Hepatocyte (in vitro differentiated cells): ENCODE results near the gene THUMPD2. TPM values are rescaled to one million over a fixed set of nuclear protein-coding genes. Genes with fewer than 3 reads are reported as not detected.
"Not testable (repeated sequence)": the region's sequence is repeated elsewhere in the genome, so short reads cannot be mapped to it uniquely, and the experiment has no call there.

ENCODE experiments used
- DNase-seq: peaks from one replicate; pipeline ENCODE4 v3.0.0-alpha.2; 2016; ENCODE audit warnings: low spot score
- H2AFZ ChIP-seq: fragments of 200-600 bp; sonication (generic); 2 replicates; pipeline ENCODE4 v1.6.0; 2016; ENCODE audit warnings: antibody characterized with exemption, mild to moderate bottlenecking
- H3K27ac ChIP-seq: fragments of 200-600 bp; sonication (generic); 2 replicates; pipeline ENCODE4 v1.5.1; 2016; ENCODE audit warnings: mild to moderate bottlenecking
- H3K27me3 ChIP-seq: fragments of 200-600 bp; sonication (generic); 2 replicates; pipeline ENCODE4 v1.6.1; 2016
- H3K36me3 ChIP-seq: fragments of 200-600 bp; sonication (generic); replicated peaks from 2 replicates; pipeline ENCODE4 v1.5.1; 2016; ENCODE audit warnings: low read depth; ENCODE audit not compliant: insufficient read depth
- H3K4me1 ChIP-seq: fragments of 200-600 bp; sonication (generic); 2 replicates; pipeline ENCODE4 v1.5.1; 2016; ENCODE audit warnings: mild to moderate bottlenecking, moderate library complexity; ENCODE audit not compliant: insufficient read depth
- H3K4me2 ChIP-seq: fragments of 200-600 bp; sonication (generic); 2 replicates; pipeline ENCODE4 v1.6.0; 2016
- H3K4me3 ChIP-seq: fragments of 200-600 bp; sonication (generic); 2 replicates; pipeline ENCODE4 v1.5.1; 2016; ENCODE audit warnings: mild to moderate bottlenecking
- H3K79me2 ChIP-seq: fragments of 200-600 bp; sonication (generic); 2 replicates; pipeline ENCODE4 v1.6.0; 2017; ENCODE audit warnings: mild to moderate bottlenecking
- H3K9me2 ChIP-seq: fragments of 200-600 bp; sonication (generic); replicated peaks from 2 replicates; pipeline ENCODE4 v1.6.0; 2017; ENCODE audit warnings: mild to moderate bottlenecking; ENCODE audit not compliant: insufficient read depth
- H3K9me3 ChIP-seq: fragments of 200-600 bp; sonication (generic); 2 replicates; pipeline ENCODE4 v1.5.1; 2016; ENCODE audit warnings: low read depth, mild to moderate bottlenecking
- H4K20me1 ChIP-seq: fragments of 200-600 bp; sonication (generic); 2 replicates; pipeline ENCODE4 v1.6.0; 2016; ENCODE audit warnings: mild to moderate bottlenecking; ENCODE audit not compliant: insufficient read depth, poor library complexity, severe bottlenecking
- CTCF ChIP-seq: fragments of 200-600 bp; sonication (generic); IDR thresholded peaks from 2 replicates; pipeline ENCODE4 v1.5.1; 2016; ENCODE audit warnings: antibody characterized with exemption, mild to moderate bottlenecking; ENCODE audit not compliant: poor library complexity
- EZH2 ChIP-seq: fragments of 200-600 bp; sonication (generic); IDR thresholded peaks from 2 replicates; pipeline ENCODE4 v1.6.1; 2016; ENCODE audit warnings: antibody characterized with exemption, mild to moderate bottlenecking, borderline replicate concordance
- EZH2phosphoT487 ChIP-seq: fragments of 200-600 bp; sonication (generic); IDR thresholded peaks from one replicate; pipeline ENCODE4 v1.6.1; 2018; ENCODE audit warnings: antibody characterized with exemption, mild to moderate bottlenecking, low read depth, moderate library complexity; ENCODE audit not compliant: unreplicated experiment, severe bottlenecking
- WGBS: methylation state at CpG from one replicate; pipeline ENCODE4 v1.1.6; 2016; ENCODE audit warnings: low lambda C conversion rate; ENCODE audit errors: missing lambda C conversion rate; 5-methylcytosine and 5-hydroxymethylcytosine counted together
- polyA plus RNA-seq: library from polyadenylated mRNA; unstranded; fragments of >200 nt; fragmentation: Nextera tagmentation; extraction: Ambion mirVana; gene quantifications from 2 replicates; pipeline ENCODE4 v1.2.1, GENCODE V29; 2016
- total RNA-seq: library from RNA; depleted of rRNA; stranded (reverse); fragments of >200 nt; gene quantifications from 2 replicates; pipeline ENCODE4 v1.2.3, GENCODE V29; 2014

Gene THUMPD2
- total and polyA plus RNA-seq, 2 experiments from 2014 or later, result 6.5 to 12.8 TPM

- no peak for TF ChIP-seq EZH2phosphoT487
- no peak for TF ChIP-seq EZH2
- TF ChIP-seq CTCF, result no peak
- H3K79me2 ChIP-seq, result no peaks in the 10 kb centered on the region
- H3K27me3 ChIP-seq, result no peaks in the 10 kb centered on the region
- H3K4me1 ChIP-seq, result no peaks in the 10 kb centered on the region
- no peak overlapping the region for H3K27ac ChIP-seq
- WGBS, result 89% methylated on average over 1 of the region's 1 CpG
- no peak overlapping the region for H2AFZ ChIP-seq
- H4K20me1 ChIP-seq, result no peaks in the 10 kb centered on the region
- H3K4me3 ChIP-seq, result no peak overlapping the region
- H3K4me2 ChIP-seq, result no peak overlapping the region
- no peaks in the 10 kb centered on the region for H3K9me2 ChIP-seq
- no peak for DNase-seq
- H3K36me3 ChIP-seq, result no peaks in the 10 kb centered on the region
- no peaks in the 10 kb centered on the region for H3K9me3 ChIP-seq
Observed at GRCh38 chr2:39796134-39796533, 17.1 kb upstream of the THUMPD2 start.

DNA sequence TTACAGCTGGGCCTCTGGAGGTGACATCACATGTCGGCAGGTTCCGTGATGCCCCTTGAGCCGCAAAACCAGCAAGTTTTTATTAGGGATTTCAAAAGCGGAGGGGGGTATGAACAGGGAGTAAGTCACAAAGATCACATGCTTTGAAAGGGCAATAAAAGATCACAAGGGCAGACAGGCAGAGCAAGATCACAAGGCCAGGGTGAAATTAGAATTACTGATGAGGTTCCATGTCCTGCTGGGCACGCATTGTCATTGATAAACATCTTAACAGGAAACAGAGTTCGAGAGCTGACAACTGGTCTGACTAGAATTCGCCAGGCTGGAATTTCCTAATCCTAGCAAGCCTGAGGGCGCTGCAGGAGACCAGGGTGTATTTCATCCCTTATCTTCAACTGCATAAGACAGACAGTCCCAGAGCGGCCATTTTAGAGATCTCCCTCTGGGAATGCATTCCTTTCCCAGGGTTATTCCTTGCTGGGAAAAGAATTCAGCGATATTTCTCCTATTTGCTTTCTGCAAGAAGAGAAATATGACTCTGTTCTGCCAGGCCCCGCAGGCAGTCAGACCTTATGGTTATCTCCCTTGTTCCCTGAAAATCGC, 11.3 kb upstream of the THUMPD2 start:
- not testable (repeated sequence) for H3K4me3 ChIP-seq, H4K20me1 ChIP-seq, H3K36me3 ChIP-seq, H3K9me2 ChIP-seq, H3K27ac ChIP-seq, H3K79me2 ChIP-seq, H3K4me1 ChIP-seq, H3K27me3 ChIP-seq, H2AFZ ChIP-seq, H3K9me3 ChIP-seq, H3K4me2 ChIP-seq, DNase-seq
- WGBS, result 74% methylated on average over 12 of the region's 12 CpGs

GRCh38 chr2:39787950-39788349, 8.9 kb upstream of the THUMPD2 start:
- DNase-seq, result no peak
- H2AFZ ChIP-seq, result no peak overlapping the region
- TF ChIP-seq CTCF, result no peak
- no peak for TF ChIP-seq EZH2phosphoT487
- no peak for TF ChIP-seq EZH2
- no peaks in the 10 kb centered on the region for H3K27me3 ChIP-seq
- no peaks in the 10 kb centered on the region for H4K20me1 ChIP-seq
- WGBS, result 89% methylated on average over 2 of the region's 2 CpGs
- no peaks in the 10 kb centered on the region for H3K4me1 ChIP-seq
- H3K4me3 ChIP-seq, result no peak overlapping the region
- H3K4me2 ChIP-seq, result no peak overlapping the region
- no peak overlapping the region for H3K27ac ChIP-seq
- H3K36me3 ChIP-seq, result no peaks in the 10 kb centered on the region
- H3K79me2 ChIP-seq, result no peaks in the 10 kb centered on the region
- no peaks in the 10 kb centered on the region for H3K9me2 ChIP-seq
- H3K9me3 ChIP-seq, result no peaks in the 10 kb centered on the region

DNA sequence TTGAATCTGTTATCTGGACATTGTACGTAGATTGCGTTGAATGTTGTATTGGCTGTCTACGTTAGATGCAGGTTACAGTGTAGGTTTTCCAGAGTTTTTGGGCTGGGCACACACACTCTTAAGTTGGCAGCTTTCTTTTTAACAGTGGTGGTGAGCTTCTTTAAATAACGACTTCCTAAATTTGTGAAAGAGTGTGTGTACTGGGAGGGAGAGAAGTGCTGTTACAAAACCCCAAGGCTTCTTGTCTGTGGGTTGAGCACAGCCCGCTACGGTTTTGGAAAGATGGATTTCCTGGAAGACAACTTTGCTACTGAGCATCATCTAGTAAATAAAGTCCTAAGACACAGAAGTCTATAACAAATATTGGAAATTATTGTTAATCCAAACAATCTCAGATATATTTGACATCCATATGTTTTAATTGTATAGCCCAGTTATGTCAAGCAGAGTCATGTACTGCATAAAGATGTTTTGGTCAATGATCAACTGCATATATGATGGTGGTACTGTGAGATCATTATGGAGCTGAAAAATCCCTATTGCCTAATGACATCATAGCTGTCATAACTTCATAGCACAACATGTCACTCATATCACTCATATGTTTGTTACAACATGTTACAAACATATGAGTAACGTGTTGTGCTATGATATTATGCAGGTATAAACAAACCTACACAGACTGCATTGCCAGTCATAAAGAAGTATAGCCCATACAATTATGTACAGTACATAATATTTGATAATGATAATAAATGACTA, 7.9 kb upstream of the THUMPD2 start:
- DNase-seq, result no peak
- Histone ChIP-seq H3K27ac (no peak overlapping the region), H3K79me2 (no peaks in the 10 kb centered on the region), H3K27me3 (no peaks in the 10 kb centered on the region), H3K9me2 (no peaks in the 10 kb centered on the region), H3K9me3 (no peaks in the 10 kb centered on the region), H3K4me2 (no peak overlapping the region), H3K4me3 (no peak overlapping the region), H3K4me1 (no peaks in the 10 kb centered on the region), H3K36me3 (no peaks in the 10 kb centered on the region), H2AFZ (no peak overlapping the region), H4K20me1 (no peaks in the 10 kb centered on the region)
- WGBS, result 92% methylated on average over 7 of the region's 7 CpGs
- no peak for TF ChIP-seq EZH2
- no peak for TF ChIP-seq EZH2phosphoT487
- TF ChIP-seq CTCF, result no peak
